Stimulated activated naive CD8-positive, alpha-beta T cell treated with anti-CD3 and anti-CD28 coated beads, Interleukin-15, Interleukin-2, amounts not matched to agents 100 U/mL and 50 U/mL, for 24 hours (primary cell): Measurements from ENCODE around the gene LCK.

Experiments used
- ATAC-seq: fragments of 150-1000 bp; cut with Tn5 transposase; one replicate; pipeline ENCODE4 v1.10.0; 2021
- DNase-seq: peaks from one replicate; pipeline ENCODE4 v3.0.0; 2021

Gene LCK

GRCh38 chr1:32250893-32251716 is at the start of gene LCK:
LCK (plus strand) TSS chr1:32251265; CDS start chr1:32274330, 23,065 bp downstream.
- DNase-seq (peak; percentile 83), ATAC-seq (peak; percentile 48)

DNA sequence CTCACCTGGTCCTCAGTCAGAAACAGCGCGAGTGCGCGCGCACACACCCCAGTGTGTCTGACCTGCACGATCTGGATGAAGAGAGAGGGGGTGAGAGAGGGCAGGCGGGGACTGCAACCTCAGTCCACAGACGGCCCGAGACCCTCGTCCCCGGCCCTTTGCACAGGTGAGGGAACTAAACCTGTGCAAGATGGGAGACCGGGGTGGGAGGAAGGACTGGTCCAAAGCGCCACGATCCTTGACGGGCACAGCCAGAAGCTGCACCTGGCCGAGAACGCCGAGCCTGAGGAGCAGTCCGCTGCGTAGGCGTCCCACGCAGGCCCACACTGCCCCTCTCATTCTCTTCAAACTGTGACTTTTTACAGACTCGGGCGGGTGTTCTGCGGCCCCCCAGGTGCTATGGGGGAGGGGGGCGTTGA is 46.1 kb upstream of the LCK start:
- DNase-seq = no peak
- ATAC-seq = no peak

DNA sequence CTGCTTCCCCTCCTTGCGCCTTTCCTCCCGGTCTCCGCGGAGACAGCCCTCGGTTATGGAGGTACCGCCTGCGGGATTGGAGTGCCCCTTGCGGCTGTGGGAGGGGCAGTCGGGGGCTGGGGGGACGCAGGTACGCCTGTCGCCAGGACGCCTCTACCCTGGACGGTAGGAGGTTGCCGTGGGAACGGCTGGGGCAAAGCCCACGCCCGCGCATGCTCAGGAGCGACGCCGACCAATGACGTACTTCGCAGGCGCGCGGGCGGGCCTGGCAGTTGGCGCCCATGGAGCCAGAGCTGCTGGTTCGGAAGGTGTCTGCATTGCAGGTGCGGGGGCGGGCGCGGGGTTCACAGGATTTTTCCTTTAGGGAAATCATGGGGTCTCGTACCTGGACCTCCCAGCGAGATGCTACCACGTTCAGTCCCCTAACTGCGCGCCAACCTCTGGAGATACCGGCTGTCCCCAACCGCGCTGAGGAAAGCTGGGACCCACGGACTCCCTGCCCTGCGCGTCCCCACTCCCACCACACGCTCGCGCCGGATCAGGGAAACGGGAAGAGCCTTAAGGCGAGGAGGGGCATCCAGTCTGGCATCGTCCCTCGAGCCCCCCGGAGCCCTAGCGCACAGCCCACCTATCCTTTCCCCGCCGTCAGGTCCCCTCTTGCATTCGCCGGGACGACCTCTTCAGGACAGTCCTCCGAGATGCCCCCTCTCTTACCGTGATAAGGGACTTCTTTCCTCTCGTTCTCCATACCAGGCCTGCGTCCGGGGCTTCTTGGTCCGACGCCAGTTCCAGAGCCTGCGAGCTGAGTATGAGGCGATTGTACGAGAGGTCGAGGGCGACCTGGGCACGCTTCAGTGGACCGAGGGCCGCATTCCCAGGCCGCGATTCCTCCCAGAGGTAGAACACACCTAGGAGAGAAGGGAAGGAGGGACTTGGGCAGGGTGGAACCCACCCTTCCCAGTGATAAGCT is 45.4 kb upstream of the LCK start, which contains the start of gene IQCC:
TSS of gene IQCC (plus strand) at position 271 of the 970 bp plus-strand sequence. CDS start at position 282, 11 bp downstream.
- DNase-seq = peak; percentile 90
- peak; percentile 60 for ATAC-seq

- no peak for DNase-seq
- ATAC-seq = no peak
Observed at GRCh38 chr1:32208469-32208868, 42.6 kb upstream of the LCK start.

DNA sequence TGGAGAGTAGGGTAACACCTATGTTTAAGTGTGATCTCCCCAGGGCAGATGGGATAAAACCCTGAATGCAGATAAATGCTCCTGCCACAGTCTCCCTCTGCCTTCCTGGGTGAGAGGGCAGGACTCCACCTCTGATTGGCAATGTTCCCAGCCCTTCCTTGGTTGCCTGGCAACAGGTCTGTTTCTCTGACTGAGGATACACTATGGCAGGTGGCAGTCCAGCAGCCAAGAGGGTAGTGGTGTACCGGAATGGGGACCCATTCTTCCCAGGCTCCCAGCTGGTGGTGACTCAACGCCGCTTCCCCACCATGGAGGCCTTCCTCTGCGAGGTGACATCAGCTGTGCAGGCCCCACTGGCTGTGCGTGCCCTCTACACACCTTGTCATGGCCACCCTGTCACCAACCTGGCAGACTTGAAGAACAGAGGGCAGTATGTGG is 42.2 kb upstream of the LCK start, which contains the start of gene DCDC2B:
TSS of gene DCDC2B (plus strand) at position 199 of the 438 bp plus-strand sequence. CDS start at position 204, 5 bp downstream.
- DNase-seq = no peak
- no peak for ATAC-seq

GRCh38 chr1:32215629-32216480 is 35.2 kb upstream of the LCK start:
- ATAC-seq (peak; percentile 76), DNase-seq (peak; percentile 72)

DNA sequence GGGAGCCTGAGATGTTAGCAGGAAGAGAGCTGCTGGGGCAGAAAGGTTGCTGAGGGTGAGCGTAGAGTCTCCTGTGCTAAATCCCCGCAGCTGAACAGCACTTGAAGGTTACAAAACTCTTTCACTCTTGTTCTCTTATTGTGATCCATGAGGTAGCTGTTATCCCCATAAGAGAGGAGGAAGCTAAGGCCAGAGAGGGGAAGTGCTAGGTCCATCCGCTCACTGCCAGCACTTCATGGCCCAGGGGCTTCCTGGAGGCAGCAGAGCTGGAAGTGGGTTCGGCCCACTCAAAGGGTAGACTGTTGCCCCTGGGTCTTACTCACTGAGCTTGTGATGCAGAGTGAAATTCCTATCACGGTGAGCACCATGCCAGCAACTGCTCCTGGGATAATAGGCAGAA is 34.5 kb upstream of the LCK start:
- ATAC-seq = no peak
- no peak for DNase-seq

DNA sequence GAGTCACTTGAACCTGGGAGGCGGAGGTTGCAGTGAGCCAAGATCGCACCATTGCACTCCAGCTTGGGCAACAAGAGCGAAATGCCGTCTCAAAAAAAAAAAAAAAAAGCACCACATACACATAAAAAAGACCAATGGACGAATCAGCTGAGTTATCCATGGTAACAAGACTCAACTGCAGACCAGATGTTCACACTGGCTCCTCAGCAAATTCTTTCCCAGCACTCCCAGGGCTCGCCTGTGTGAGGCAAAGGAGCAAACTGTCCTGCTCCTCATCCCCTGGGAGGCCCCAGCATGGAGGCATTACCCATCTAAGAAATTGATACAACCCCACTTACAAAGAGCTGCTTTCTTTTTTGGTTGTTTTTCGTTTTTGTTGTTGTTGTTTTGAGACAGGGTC is 32.0 kb upstream of the LCK start:
- no peak for ATAC-seq
- DNase-seq = no peak

DNA sequence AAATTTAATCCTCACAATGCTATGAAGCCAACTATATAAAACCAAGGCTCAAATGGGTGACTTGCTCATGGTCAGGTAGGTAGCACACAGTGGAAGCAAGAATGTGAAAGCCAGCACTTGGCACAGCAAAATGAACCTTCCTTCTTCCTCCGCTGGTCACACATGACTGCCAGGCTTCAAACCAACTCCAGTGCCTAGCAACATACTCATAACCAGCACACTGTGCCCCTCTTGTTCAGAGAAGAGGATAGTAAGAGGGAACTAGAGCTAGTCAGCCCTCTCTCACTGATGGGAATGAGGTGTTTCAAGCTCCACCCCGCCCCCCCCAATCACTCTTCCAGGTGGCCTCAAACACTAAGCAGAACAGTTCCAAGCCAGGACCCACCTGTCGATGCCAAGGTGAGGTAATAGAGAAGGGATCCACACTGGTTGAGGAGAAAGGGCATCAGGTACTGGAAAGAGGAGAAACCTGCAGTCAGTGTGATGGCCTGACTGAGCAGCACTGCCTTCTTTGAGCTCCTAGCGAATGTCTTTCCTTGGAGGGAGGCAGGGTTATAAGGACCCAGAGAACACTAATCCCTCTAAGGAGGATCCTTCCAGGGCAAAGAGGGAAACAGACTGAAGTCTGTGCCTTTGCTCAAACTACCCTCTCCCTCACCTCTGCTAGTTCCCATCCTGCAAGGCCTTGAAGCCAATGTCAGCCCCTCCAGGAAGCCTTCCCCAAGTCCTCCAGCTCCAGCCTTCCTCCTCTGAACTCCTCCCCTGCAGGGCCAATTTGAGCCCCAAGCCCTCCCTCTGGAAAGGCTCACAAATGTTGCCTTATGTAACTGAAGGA is 30.1 kb upstream of the LCK start:
- ATAC-seq (no peak), DNase-seq (no peak)

DNA sequence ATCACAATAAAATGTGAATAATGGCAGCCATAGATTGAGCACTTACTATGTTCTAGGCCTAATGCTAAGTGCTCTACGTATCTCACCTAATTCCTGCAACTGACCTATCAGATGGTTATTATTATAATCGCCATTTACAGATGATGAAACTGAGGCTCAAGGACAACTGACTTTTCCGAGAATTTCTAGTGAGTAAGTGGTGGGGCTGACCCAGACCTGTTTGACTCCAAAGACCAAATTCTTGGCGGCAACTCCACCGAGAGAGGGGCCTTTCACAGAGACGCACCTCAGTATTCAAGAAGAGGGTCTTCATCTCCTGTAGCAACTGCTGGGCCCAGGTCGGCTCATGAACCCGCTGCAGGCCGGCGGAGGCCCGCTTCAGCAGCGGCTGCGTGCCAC is 29.5 kb upstream of the LCK start:
- no peak for DNase-seq
- ATAC-seq = no peak

GRCh38 chr1:32221980-32222755 is 28.9 kb upstream of the LCK start, which contains the start of the genes EIF3I and TMEM234:
EIF3I (plus strand) TSS chr1:32222407; CDS start chr1:32222442, 35 bp downstream.
TMEM234 (minus strand) TSS chr1:32222353; CDS start chr1:32222322, 31 bp downstream.
- ATAC-seq (peak; percentile 94), DNase-seq (peak; percentile 91)

DNA sequence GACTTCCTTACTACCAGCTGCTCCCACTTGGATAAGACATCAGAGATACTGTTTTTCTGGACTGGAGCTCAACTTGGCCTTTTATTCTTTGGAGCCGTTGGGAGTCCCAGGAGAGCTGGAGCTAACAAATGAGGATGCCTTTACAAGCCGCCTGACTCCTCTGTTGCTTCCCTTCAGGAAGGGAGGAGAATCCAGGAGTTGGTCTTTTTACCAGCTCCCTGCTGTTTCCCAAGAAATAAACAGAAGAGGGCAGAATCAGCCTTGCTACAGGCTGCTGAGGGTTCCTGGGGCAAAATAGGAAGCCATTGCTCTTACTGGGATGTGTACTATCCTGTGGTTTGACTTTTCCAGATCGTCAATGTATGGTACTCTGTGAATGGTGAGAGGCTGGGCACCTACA is 27.4 kb upstream of the LCK start:
- ATAC-seq (no peak), DNase-seq (no peak)

DNA sequence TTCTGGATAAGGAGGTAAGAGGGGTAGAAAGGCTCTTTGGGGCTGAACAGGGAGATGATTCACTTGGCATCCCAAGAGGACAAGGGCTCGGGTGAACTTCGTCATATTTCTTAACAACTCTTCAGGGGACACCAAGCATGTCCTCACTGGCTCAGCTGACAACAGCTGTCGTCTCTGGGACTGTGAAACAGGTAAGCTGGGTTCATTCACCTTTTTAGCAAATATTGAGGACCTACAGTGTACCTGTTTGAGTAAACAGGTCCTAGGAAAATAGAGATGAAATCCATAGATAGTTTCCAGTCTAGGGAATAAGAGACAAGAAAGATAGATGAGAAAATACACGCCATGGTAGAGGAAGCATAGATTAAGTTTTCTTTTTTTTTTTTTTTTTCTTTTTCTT is 26.8 kb upstream of the LCK start:
- ATAC-seq = no peak
- DNase-seq = no peak

- no peak for ATAC-seq
- no peak for DNase-seq
Observed at GRCh38 chr1:32228771-32229170, 22.3 kb upstream of the LCK start.

DNA sequence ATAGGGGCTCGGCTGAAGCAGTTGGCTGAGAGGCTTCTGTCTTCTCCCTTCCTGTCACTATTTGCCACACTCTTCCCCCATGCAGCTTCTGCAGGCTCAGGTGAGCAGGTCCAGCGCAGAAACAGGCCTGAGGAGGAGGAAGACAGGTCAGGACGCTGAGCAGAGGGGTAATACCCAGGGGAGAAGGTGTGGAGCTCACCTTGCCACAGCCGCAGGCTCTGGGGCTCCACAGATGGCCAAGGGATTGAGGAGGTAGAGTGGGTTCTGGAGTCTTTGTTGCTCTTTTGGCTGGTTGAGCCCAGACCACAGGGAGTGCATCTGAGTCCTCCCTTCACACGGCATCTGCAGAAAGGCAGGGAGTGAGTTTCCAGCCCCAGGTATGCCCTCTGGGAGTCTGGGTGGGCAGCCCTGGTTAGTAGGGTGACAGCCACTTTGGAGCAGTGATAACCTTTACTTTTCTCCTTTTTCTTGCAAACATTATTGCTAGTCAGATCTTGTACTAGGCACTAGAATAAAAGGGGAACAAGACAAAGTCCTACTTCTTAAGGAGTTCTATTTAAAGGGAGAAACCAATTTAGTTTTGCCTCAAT is 19.1 kb upstream of the LCK start:
- DNase-seq (no peak), ATAC-seq (no peak)

- ATAC-seq (no peak), DNase-seq (no peak)
Observed at GRCh38 chr1:32232558-32233304, 18.3 kb upstream of the LCK start.

DNA sequence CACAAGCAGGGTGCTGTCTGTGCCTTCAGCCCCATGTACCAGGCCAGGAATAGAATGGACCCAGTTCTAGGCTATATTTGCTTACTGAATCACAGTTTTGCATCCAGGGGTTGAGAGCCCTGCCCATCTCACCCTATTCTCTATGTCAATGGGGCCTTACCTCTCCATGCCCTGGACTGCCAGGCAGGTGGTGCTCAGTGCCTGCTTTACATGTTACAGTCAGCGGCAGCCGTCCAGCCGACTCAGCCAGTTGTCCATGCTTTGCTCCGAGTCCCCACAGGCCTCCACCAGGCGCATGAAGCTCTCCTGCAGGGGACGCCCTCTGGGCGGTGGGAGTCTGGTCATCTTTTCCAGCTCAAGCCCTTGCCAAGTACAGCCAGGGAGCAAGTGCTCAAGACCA is 16.3 kb upstream of the LCK start:
- ATAC-seq (no peak), DNase-seq (no peak)

DNA sequence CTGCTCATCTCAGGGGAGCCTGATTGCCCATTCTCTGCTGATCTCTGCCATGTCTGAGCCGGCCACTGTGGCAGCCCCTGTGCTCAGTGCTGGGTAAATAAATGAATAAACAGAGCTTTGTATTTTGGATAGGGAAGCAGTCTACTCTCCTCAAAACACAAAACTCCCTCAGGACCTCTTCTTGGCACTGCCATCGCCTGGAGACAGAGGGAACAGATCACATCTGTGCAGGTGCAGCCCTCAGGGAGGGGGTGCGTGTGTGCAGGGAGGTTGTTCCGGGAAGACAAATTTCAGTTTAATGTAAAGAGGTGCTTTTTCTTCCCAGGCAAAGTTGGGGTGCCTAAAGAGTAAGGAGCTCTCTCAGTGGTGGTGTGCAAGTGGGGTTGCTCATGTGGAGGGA is 11.7 kb upstream of the LCK start:
- ATAC-seq (no peak), DNase-seq (no peak)

GRCh38 chr1:32239790-32240139 is 11.3 kb upstream of the LCK start:
- ATAC-seq (no peak), DNase-seq (no peak)
